SK-N-MC (cell line): ENCODE results near the gene NEDD4L.

Experiments
- DNase-seq: peaks from one replicate; pipeline ENCODE4 v3.0.0-alpha.2; 2011; ENCODE audit warnings: low read depth, low spot score
- H3K27ac ChIP-seq: fragments of 200-600 bp; sonication (generic); 2 replicates; pipeline ENCODE4 v1.5.1; 2016; ENCODE audit warnings: mixed run types
- H3K36me3 ChIP-seq: fragments of 200-600 bp; sonication (generic); 2 replicates; pipeline ENCODE4 v1.6.1; 2017; ENCODE audit warnings: antibody characterized with exemption, low read length, mixed read lengths; ENCODE audit not compliant: insufficient read depth
- H3K4me3 ChIP-seq: fragments of 200-600 bp; sonication (generic); 2 replicates; pipeline ENCODE4 v1.5.1; 2016
- H3K9ac ChIP-seq: fragments of 200-600 bp; sonication (generic); 2 replicates; pipeline ENCODE4 v1.8.0; 2017; ENCODE audit warnings: mixed run types, mixed read lengths; ENCODE audit not compliant: insufficient read length
- H3K9me3 ChIP-seq: fragments of 200-600 bp; sonication (generic); 2 replicates; pipeline ENCODE4 v1.6.1; 2017; ENCODE audit warnings: low read depth, mild to moderate bottlenecking, antibody characterized with exemption, low read length, moderate library complexity, mixed read lengths
- EZH2 ChIP-seq: fragments of 200-600 bp; sonication (generic); IDR thresholded peaks from one replicate; pipeline ENCODE4 v1.6.1; 2017; ENCODE audit warnings: antibody characterized with exemption
- FOXP2 ChIP-seq: optimal IDR thresholded peaks from 2 replicates; pipeline ENCODE3; 2011; ENCODE audit warnings: mild to moderate bottlenecking, moderate library complexity; ENCODE audit not compliant: insufficient read depth; ENCODE audit errors: extremely low read length, control extremely low read depth
- POLR2AphosphoS5 ChIP-seq: IDR thresholded peaks from 2 replicates; pipeline ENCODE4 v1.6.1; 2012; ENCODE audit warnings: mild to moderate bottlenecking, low read depth, low read length, borderline replicate concordance

The NEDD4L gene

DNA sequence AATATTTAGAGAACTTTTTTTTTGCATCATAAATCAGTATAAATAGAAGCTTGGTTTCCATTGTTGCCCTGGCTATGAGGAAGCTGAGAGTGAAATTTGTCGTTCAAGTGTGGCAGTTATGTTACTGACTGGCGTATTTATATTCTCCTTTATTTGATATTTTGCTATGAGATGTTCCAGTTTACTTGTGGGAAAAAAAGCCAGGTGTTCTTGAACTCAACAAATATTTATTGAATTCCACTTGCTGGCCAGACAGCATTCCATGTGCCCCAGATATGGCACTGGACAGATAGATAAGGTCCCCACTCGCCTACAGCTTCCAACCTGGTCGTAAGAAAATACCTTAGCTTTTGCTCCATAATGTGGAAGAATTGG is 44.7 kb downstream of the NEDD4L start:
- no peak for DNase-seq
- Histone ChIP-seq H3K9me3 (no peaks in the 10 kb centered on the region), H3K9ac (no peak overlapping the region), H3K27ac (no peak overlapping the region), H3K36me3 (no peaks in the 10 kb centered on the region), H3K4me3 (no peak overlapping the region)
- TF ChIP-seq POLR2AphosphoS5 (no peak), EZH2 (no peak), FOXP2 (no peak)

DNA sequence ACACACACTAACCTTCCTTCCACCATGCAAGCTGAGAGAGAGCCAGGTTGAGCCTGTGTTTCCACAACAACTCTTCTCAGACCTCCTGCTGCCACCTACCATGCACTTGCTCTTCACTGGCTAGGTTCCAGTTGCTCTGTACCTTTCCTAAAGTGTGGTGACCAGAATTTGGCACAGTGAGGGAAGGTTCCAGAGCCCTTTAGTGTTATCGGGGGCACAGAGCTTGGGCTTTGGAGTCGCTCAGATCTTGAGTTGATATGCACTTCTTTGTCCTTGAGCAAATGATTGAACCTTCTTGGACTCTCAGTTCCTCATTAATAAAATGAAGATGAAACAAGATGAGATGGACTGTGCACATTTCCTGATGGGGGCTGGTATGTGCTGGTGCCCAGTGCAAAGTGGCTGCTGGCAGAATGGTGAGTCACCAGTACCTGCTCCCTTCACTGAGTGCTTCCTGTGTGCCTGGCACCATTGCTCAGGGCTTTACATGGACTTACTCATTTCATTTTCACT is 47.1 kb downstream of the NEDD4L start:
- Histone ChIP-seq H3K9ac (no peak overlapping the region), H3K4me3 (no peak overlapping the region), H3K36me3 (no peaks in the 10 kb centered on the region), H3K9me3 (no peaks in the 10 kb centered on the region), H3K27ac (no peak overlapping the region)
- DNase-seq, result no peak
- TF ChIP-seq FOXP2 (no peak), EZH2 (no peak)

DNA sequence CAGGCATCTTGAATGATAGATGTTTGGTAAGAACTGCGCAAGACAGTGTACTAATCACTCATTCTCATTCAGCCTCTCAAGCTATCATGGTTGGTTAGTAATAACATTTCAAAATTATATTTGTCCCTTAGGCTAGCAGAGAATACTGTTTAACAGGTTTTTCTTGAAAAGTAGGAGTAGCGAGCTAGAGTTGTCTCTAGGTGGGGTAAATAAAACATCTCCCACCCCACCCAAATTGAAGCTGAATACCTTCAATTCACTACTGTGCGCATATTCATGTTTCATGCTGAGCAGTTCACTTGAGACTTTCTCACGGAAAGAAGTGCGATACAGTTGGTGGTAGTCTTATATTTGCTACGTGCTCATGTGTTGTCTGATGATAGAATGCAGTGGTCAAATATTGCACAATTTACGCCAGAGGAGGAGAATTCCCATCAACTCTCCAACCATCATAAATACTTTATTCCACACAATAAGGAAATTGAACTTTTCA is 49.3 kb downstream of the NEDD4L start:
- Histone ChIP-seq H3K27ac (no peak overlapping the region), H3K4me3 (no peak overlapping the region), H3K9ac (no peak overlapping the region), H3K9me3 (no peaks in the 10 kb centered on the region), H3K36me3 (no peaks in the 10 kb centered on the region)
- no peak for TF ChIP-seq EZH2
- TF ChIP-seq POLR2AphosphoS5, result no peak
- TF ChIP-seq FOXP2, result no peak
- no peak for DNase-seq

DNA sequence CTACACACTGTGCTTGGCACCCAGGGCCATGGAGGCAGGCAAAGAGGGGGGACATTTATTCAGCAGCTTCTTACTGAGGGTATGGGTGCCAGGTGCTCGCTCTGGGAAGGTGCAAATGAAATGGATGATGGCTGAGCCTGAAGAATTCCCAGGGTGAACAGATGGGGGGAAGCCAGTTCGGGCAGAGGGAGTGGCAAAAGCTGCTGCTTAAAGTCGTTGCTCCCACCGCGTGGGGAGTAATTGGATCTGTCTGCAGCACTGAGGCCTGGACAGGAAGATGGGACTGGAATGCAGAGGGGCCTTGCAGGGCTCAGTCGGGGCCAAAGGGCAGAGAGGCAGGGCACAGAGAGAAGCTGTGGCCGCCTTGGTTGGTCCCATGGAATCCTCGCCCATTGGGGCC is 51.2 kb downstream of the NEDD4L start:
- Histone ChIP-seq H3K4me3 (no peak overlapping the region), H3K36me3 (no peaks in the 10 kb centered on the region), H3K27ac (no peak overlapping the region), H3K9ac (no peak overlapping the region), H3K9me3 (no peaks in the 10 kb centered on the region)
- TF ChIP-seq FOXP2, result no peak
- TF ChIP-seq POLR2AphosphoS5, result no peak
- no peak for TF ChIP-seq EZH2
- DNase-seq, result no peak

DNA sequence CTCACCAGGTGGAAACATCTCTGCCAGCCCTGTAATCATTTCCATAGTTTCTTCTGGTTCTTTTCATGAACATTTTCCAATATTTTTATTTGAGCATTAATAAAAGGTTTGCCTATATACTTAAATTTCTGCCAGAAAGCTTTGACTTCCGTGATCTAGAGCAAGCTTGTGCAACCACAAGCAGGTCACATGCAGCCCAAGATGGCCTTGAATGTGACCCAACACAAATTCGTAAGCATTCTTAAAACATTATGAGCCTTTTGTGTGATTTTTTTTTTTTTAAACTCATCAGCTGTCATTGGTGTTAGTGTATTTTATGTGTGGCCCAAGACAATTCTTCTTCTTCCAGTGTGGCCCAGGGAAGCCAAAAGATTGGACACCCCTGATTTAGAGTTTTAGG is 51.6 kb downstream of the NEDD4L start:
- TF ChIP-seq EZH2, result no peak
- no peak for TF ChIP-seq FOXP2
- no peak for TF ChIP-seq POLR2AphosphoS5

DNA sequence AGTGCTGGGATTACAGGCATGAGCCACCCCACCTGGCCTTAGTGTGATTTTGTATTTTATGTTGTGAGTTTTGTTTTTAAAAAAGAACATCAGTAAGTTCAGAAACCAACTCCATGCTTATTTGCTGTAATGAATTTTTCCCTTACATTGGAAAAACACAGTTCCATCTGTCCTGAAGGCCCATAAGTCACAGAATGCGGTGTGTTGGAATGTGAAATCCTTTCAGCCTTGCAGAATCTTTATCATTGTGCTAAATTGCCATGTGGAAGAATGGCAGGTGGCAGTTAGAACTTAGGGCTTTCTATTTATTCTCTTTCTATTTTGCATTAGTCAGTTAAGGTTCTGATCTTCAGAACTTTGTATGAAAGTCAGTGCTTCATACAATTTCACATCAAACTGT is 52.6 kb downstream of the NEDD4L start:
- no peak overlapping the region for H3K27ac ChIP-seq
- TF ChIP-seq EZH2 (no peak), POLR2AphosphoS5 (no peak), FOXP2 (no peak)

More for the DNA sequence above, 51.6 kb downstream of the NEDD4L start:
- Histone ChIP-seq H3K36me3 (no peaks in the 10 kb centered on the region), H3K9ac (no peak overlapping the region), H3K27ac (no peak overlapping the region), H3K9me3 (no peaks in the 10 kb centered on the region), H3K4me3 (no peak overlapping the region)
- DNase-seq, result no peak

DNA sequence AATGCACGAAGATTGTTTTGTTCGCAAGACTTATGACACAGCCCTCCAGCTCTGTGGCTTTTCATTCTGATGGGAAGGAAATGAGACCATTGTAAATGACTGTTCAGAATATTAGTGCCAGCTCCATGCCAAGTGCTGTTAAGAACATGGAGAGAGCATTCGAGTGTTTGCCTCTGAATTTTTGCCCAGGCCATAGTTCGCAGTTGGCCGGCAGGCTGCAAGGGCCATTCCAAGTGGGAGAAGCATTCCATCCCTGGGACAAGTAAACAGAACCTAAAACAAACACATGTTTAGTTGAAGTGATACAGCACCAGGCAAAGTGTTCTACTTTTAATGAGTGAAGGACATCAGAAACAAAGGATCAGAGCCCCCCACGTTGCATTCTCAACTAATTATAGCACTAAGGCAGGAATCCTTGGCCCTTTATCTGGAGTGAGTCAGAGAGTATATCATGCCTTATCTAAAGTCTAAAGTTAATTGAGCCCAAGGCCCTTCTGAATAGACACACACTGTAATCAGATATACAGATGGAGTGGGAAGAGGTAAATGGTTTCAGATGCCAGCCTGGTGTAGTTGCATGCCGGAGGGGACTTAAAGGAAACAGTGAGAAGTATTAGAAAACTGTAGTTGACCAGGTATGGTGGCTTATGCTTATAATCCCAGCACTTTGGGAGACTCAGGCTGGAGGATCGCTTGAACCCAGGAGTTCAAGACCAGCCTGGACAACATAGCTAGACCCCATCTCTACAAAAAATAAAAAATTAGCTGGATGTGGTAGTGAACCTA is 53.3 kb downstream of the NEDD4L start:
- H3K9ac ChIP-seq, result no peak overlapping the region
- no peak for TF ChIP-seq POLR2AphosphoS5
- no peak for TF ChIP-seq EZH2
- no peak for TF ChIP-seq FOXP2
- H3K9me3 ChIP-seq, result no peaks in the 10 kb centered on the region
- no peaks in the 10 kb centered on the region for H3K36me3 ChIP-seq
- H3K4me3 ChIP-seq, result no peak overlapping the region
- H3K27ac ChIP-seq, result no peak overlapping the region
- no peak for DNase-seq

More for the DNA sequence above, 52.6 kb downstream of the NEDD4L start:
- no peak for DNase-seq
- no peak overlapping the region for H3K4me3 ChIP-seq
- H3K9me3 ChIP-seq, result no peaks in the 10 kb centered on the region
- no peaks in the 10 kb centered on the region for H3K36me3 ChIP-seq
- no peak overlapping the region for H3K9ac ChIP-seq

DNA sequence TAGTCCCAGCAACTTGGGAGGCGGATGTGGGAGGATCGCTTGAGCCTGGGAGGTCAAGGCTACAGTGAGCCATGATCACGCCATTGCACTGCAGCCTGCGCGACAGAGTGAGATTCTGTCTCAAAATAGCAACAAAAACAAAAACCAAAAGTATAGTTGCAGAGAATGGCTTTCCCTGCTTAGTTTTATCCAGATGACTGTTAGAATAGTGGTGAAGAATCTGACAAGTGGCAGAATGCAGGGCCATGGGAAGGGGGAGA is 53.8 kb downstream of the NEDD4L start:
- H3K27ac ChIP-seq, result no peak overlapping the region
- no peaks in the 10 kb centered on the region for H3K9me3 ChIP-seq
- no peak overlapping the region for H3K9ac ChIP-seq
- no peak for TF ChIP-seq POLR2AphosphoS5
- no peak for TF ChIP-seq EZH2
- no peak for TF ChIP-seq FOXP2
- no peak overlapping the region for H3K4me3 ChIP-seq
- DNase-seq, result no peak
- H3K36me3 ChIP-seq, result no peaks in the 10 kb centered on the region

- no peak for TF ChIP-seq POLR2AphosphoS5
- TF ChIP-seq FOXP2, result no peak
- TF ChIP-seq EZH2, result no peak
- no peaks in the 10 kb centered on the region for H3K9me3 ChIP-seq
- H3K4me3 ChIP-seq, result no peak overlapping the region
- no peak overlapping the region for H3K27ac ChIP-seq
- no peak for DNase-seq
- H3K36me3 ChIP-seq, result no peaks in the 10 kb centered on the region
- no peak overlapping the region for H3K9ac ChIP-seq
These were observed 54.7 kb downstream of the NEDD4L start for GRCh38 chr18:58098706-58099105.
